ENCODE data around the gene DNAJC17. TPM values are rescaled to one million over a fixed set of nuclear protein-coding genes. Genes with fewer than 3 reads are reported as not detected.

Gene DNAJC17
- polyA plus RNA-seq, 1 donor from 2014 or later = 79.6 TPM

DNA sequence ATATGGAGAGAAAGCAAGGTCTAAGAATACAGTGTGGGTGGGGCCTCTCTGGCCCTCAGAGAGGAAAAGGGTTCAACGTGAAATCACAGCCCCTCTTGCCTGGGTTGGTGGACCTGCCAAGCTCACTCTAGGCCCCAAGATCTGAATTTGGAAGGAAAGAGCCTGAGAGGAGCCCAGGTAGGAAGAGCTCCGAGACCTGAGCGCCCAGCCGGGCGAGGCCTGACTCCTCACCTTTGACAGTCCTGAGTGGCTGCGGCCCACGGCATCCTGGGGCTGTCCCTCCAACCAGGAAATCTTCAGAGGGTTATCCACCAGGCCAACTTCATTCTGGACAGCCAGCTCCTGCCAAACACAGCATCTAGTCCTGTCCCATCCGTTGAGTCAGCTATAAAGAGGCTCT lies 33.8 kb downstream of the DNAJC17 start:
- Histone ChIP-seq H3K9ac (ENCODE audit: low read length) (no peak overlapping the region), H3K36me3 (ENCODE audit: insufficient read depth, low read length) (no peaks in the 10 kb centered on the region), H3K4me2 (ENCODE audit: low read length) (no peak overlapping the region), H4K20me1 (ENCODE audit: insufficient read depth) (no peaks in the 10 kb centered on the region), H3F3A (ENCODE audit: insufficient read depth, low read length, poor library complexity, severe bottlenecking) (no peaks in the 10 kb centered on the region), H3K27ac (ENCODE audit: low read length) (no peak overlapping the region), H3K9me3 (ENCODE audit: low read length) (no peaks in the 10 kb centered on the region), H2AFZ (ENCODE audit: low read depth, low read length) (no peak overlapping the region), H3K4me3 (ENCODE audit: low read length) (no peak overlapping the region), H3K79me2 (replicated peaks; ENCODE audit: insufficient read depth, low read length) (no peaks in the 10 kb centered on the region), H3K27me3 (ENCODE audit: insufficient read depth, low read depth, low read length) (no peaks in the 10 kb centered on the region), H3K9me2 (ENCODE audit: insufficient read depth, low read length) (no peaks in the 10 kb centered on the region)
- TF ChIP-seq POLR2AphosphoS5 (IDR thresholded peaks at IDR 0.05) (no peak), EP300 (conservative IDR thresholded peaks at IDR 0.05; ENCODE audit: poor library complexity, severe bottlenecking) (no peak), RAD21 (conservative IDR thresholded peaks at IDR 0.05) (no peak), EZH2 (IDR thresholded peaks at IDR 0.05; ENCODE audit: borderline replicate concordance, insufficient read depth, low read length, poor library complexity, severe bottlenecking) (no peak), MXI1 (conservative IDR thresholded peaks at IDR 0.05; ENCODE audit: poor library complexity, severe bottlenecking) (no peak), TAF1 (IDR thresholded peaks at IDR 0.05; ENCODE audit: low read depth) (no peak), SMC3 (conservative IDR thresholded peaks at IDR 0.05; ENCODE audit: poor library complexity) (no peak)
- TF ChIP-seq, protein P1, sequence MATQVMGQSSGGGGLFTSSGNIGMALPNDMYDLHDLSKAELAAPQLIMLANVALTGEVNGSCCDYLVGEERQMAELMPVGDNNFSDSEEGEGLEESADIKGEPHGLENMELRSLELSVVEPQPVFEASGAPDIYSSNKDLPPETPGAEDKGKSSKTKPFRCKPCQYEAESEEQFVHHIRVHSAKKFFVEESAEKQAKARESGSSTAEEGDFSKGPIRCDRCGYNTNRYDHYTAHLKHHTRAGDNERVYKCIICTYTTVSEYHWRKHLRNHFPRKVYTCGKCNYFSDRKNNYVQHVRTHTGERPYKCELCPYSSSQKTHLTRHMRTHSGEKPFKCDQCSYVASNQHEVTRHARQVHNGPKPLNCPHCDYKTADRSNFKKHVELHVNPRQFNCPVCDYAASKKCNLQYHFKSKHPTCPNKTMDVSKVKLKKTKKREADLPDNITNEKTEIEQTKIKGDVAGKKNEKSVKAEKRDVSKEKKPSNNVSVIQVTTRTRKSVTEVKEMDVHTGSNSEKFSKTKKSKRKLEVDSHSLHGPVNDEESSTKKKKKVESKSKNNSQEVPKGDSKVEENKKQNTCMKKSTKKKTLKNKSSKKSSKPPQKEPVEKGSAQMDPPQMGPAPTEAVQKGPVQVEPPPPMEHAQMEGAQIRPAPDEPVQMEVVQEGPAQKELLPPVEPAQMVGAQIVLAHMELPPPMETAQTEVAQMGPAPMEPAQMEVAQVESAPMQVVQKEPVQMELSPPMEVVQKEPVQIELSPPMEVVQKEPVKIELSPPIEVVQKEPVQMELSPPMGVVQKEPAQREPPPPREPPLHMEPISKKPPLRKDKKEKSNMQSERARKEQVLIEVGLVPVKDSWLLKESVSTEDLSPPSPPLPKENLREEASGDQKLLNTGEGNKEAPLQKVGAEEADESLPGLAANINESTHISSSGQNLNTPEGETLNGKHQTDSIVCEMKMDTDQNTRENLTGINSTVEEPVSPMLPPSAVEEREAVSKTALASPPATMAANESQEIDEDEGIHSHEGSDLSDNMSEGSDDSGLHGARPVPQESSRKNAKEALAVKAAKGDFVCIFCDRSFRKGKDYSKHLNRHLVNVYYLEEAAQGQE (IDR thresholded peaks at IDR 0.05; ENCODE audit: borderline replicate concordance) = no peak
- TF ChIP-seq, protein P2, sequence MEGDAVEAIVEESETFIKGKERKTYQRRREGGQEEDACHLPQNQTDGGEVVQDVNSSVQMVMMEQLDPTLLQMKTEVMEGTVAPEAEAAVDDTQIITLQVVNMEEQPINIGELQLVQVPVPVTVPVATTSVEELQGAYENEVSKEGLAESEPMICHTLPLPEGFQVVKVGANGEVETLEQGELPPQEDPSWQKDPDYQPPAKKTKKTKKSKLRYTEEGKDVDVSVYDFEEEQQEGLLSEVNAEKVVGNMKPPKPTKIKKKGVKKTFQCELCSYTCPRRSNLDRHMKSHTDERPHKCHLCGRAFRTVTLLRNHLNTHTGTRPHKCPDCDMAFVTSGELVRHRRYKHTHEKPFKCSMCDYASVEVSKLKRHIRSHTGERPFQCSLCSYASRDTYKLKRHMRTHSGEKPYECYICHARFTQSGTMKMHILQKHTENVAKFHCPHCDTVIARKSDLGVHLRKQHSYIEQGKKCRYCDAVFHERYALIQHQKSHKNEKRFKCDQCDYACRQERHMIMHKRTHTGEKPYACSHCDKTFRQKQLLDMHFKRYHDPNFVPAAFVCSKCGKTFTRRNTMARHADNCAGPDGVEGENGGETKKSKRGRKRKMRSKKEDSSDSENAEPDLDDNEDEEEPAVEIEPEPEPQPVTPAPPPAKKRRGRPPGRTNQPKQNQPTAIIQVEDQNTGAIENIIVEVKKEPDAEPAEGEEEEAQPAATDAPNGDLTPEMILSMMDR (IDR thresholded peaks at IDR 0.05; ENCODE audit: poor library complexity, severe bottlenecking) = no peak

DNA sequence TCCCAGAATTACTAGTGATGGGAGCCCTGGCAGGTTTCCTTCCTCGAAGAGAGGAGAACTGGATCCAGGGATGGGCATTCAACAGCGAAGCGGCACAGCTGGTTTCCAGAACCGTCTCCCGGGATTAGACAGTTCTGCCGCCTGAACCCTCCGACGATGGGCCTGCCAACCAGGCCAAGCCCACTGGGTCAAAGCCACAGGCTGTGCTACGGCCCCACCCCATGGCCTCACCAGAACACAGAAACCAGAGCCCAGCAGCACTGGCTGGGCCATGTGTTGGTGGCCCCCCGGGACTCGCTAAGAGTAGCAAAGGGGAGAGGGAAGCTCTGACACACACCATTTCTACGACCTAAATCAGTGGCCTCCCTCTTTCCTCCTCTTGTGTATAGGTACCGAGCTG lies 35.3 kb downstream of the DNAJC17 start:
- no peak overlapping the region for H3K4me2 ChIP-seq (ENCODE audit: low read length)
- no peaks in the 10 kb centered on the region for H3K9me3 ChIP-seq (ENCODE audit: low read length)
- H3K9me2 ChIP-seq (ENCODE audit: insufficient read depth, low read length) = no peaks in the 10 kb centered on the region
- no peak overlapping the region for H3K27ac ChIP-seq (ENCODE audit: low read length)
- no peak overlapping the region for H3K9ac ChIP-seq (ENCODE audit: low read length)
- H3K79me2 ChIP-seq (replicated peaks; ENCODE audit: insufficient read depth, low read length) = no peaks in the 10 kb centered on the region
- TF ChIP-seq TAF1 (IDR thresholded peaks at IDR 0.05; ENCODE audit: low read depth) (no peak), EZH2 (IDR thresholded peaks at IDR 0.05; ENCODE audit: borderline replicate concordance, insufficient read depth, low read length, poor library complexity, severe bottlenecking) (no peak), SMC3 (conservative IDR thresholded peaks at IDR 0.05; ENCODE audit: poor library complexity) (no peak), RAD21 (conservative IDR thresholded peaks at IDR 0.05) (no peak), MXI1 (conservative IDR thresholded peaks at IDR 0.05; ENCODE audit: poor library complexity, severe bottlenecking) (no peak), POLR2AphosphoS5 (IDR thresholded peaks at IDR 0.05) (no peak)
- TF ChIP-seq, protein P1 (IDR thresholded peaks at IDR 0.05; ENCODE audit: borderline replicate concordance) = no peak
- TF ChIP-seq, protein P2 (IDR thresholded peaks at IDR 0.05; ENCODE audit: poor library complexity, severe bottlenecking) = no peak
- no peaks in the 10 kb centered on the region for H4K20me1 ChIP-seq (ENCODE audit: insufficient read depth)
- no peaks in the 10 kb centered on the region for H3F3A ChIP-seq (ENCODE audit: insufficient read depth, low read length, poor library complexity, severe bottlenecking)
- H3K36me3 ChIP-seq (ENCODE audit: insufficient read depth, low read length) = no peaks in the 10 kb centered on the region
- H3K27me3 ChIP-seq (ENCODE audit: insufficient read depth, low read depth, low read length) = no peaks in the 10 kb centered on the region
- no peak overlapping the region for H3K4me3 ChIP-seq (ENCODE audit: low read length)
- no peak overlapping the region for H2AFZ ChIP-seq (ENCODE audit: low read depth, low read length)

Data from neural cell (in vitro differentiated cells).